H1 (cell line): ENCODE results near the gene ACTL8. TPM values are rescaled to one million over a fixed set of nuclear protein-coding genes. Genes with fewer than 3 reads are reported as not detected.

Experiments
- EP300 ChIP-seq, 2 experiments: IDR thresholded peaks; 1 replicate in 1 of 2; 2 replicates in 1 of 2; pipeline ENCODE4 v1.6.1; 2011 to 2012; ENCODE audit warnings: low read depth in 2 of 2, low read length in 2 of 2, mild to moderate bottlenecking in 2 of 2, borderline replicate concordance in 1 of 2, inconsistent platforms in 1 of 2, moderate library complexity in 1 of 2
- FOSL1 ChIP-seq: IDR thresholded peaks from 2 replicates; pipeline ENCODE4 v1.6.1; 2011; ENCODE audit warnings: mild to moderate bottlenecking, low read depth, low read length, moderate library complexity; ENCODE audit not compliant: insufficient read depth
- GTF2F1 ChIP-seq: IDR thresholded peaks from 2 replicates; pipeline ENCODE4 v1.6.1; 2012; ENCODE audit warnings: low read depth, low read length, improper control_type of control experiment, borderline replicate concordance
- HDAC2 ChIP-seq, 2 experiments: fragments of 300-600 bp in 1 of 2; sonication (generic) in 1 of 2; IDR thresholded peaks; 2 replicates each; pipeline ENCODE4 v1.6.1; 2011 to 2012; ENCODE audit warnings: low read depth in 2 of 2, low read length in 2 of 2, mild to moderate bottlenecking in 2 of 2, moderate library complexity in 2 of 2, borderline replicate concordance in 1 of 2, inconsistent platforms in 1 of 2
- KDM4A ChIP-seq: IDR thresholded peaks from one replicate; pipeline ENCODE4 v1.7.1; 2012; ENCODE audit warnings: low read depth, mild to moderate bottlenecking, moderate library complexity, low read length, inconsistent platforms; ENCODE audit not compliant: severe bottlenecking
- NANOG ChIP-seq: IDR thresholded peaks from 2 replicates; pipeline ENCODE4 v1.6.1; 2011; ENCODE audit warnings: low read length, low read depth, mild to moderate bottlenecking, inconsistent platforms; ENCODE audit not compliant: insufficient read depth, poor library complexity, severe bottlenecking
- SP1 ChIP-seq: IDR thresholded peaks from 2 replicates; pipeline ENCODE4 v1.6.1; 2011; ENCODE audit warnings: low read depth, low read length
- SUZ12 ChIP-seq: fragments of 200-600 bp; sonication (generic); IDR thresholded peaks from 2 replicates; pipeline ENCODE4 v1.6.1; 2012; ENCODE audit warnings: mild to moderate bottlenecking, inconsistent platforms, low read length, moderate library complexity, mixed read lengths
- TEAD4 ChIP-seq: IDR thresholded peaks from 2 replicates; pipeline ENCODE4 v1.6.1; 2012; ENCODE audit warnings: low read depth, low read length, inconsistent platforms, mixed read lengths
- polyA plus RNA-seq, 7 experiments: library from polyadenylated mRNA; depleted of rRNA in 3 of 7; stranded (reverse) in 5 of 7; unstranded in 2 of 7; fragments of >200 nt in 5 of 7; fragments of 200-250 nt in 2 of 7; gene quantifications; 1 replicate in 5 of 7; 2 replicates in 1 of 7; 4 replicates in 1 of 7; pipeline versions ENCODE4 v1.2.1 to v1.2.3, GENCODE V29; 2011 to 2013; ENCODE audit warnings: missing spikeins in 2 of 7, mixed read lengths in 2 of 7
- total RNA-seq: library from RNA; stranded (reverse); fragmentation: NEBNext Ultra II Directional; extraction: Animal tissue kit (Norgen Biotek cat#: 25700); gene quantifications from 2 replicates; pipeline ENCODE4 v1.2.1, GENCODE V29; 2021
- TF ChIP-seq, protein P1 (sequence below): fragments of 300-600 bp; sonication (generic); IDR thresholded peaks from 2 replicates; pipeline ENCODE4 v1.7.1; 2012; ENCODE audit warnings: low read length, moderate library complexity, mild to moderate bottlenecking, inconsistent platforms; ENCODE audit not compliant: insufficient replicate concordance

ACTL8 gene
- total and polyA plus RNA-seq, 2 of the 8 experiments (the other 6 are each of a cell fraction or from before 2014, with no cell fraction given), result 0.33 to 0.47 TPM

DNA sequence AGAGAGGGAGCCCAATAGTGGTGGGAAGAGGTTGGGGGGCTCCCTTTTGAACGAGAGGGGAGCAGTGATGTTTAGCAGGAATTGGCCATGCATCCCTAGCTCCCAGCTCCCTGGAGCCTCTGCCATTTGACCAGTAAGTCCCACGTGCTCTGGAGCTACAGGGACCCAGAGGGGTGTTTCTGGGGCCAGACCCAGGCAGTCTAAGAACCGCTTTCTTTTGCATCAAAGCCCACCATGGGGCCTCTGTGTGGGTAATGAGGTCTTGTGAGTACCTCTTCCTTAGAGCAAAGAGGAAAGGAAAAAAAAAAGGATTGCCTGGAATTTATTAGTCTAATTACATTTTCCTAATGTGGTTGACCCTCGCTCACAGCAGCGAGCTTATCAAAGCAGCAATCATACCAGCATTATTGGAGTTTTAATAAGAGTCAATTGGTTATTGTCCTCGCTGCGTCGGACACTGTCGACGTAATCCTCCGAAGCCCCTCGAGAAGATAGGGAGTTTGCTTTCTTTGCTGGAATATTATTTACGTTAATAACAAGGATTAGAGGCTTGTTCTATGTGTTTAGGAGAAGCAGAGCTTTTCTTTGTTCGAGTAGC is 17.6 kb downstream of the ACTL8 start (continued):
- TF ChIP-seq, protein P1, sequence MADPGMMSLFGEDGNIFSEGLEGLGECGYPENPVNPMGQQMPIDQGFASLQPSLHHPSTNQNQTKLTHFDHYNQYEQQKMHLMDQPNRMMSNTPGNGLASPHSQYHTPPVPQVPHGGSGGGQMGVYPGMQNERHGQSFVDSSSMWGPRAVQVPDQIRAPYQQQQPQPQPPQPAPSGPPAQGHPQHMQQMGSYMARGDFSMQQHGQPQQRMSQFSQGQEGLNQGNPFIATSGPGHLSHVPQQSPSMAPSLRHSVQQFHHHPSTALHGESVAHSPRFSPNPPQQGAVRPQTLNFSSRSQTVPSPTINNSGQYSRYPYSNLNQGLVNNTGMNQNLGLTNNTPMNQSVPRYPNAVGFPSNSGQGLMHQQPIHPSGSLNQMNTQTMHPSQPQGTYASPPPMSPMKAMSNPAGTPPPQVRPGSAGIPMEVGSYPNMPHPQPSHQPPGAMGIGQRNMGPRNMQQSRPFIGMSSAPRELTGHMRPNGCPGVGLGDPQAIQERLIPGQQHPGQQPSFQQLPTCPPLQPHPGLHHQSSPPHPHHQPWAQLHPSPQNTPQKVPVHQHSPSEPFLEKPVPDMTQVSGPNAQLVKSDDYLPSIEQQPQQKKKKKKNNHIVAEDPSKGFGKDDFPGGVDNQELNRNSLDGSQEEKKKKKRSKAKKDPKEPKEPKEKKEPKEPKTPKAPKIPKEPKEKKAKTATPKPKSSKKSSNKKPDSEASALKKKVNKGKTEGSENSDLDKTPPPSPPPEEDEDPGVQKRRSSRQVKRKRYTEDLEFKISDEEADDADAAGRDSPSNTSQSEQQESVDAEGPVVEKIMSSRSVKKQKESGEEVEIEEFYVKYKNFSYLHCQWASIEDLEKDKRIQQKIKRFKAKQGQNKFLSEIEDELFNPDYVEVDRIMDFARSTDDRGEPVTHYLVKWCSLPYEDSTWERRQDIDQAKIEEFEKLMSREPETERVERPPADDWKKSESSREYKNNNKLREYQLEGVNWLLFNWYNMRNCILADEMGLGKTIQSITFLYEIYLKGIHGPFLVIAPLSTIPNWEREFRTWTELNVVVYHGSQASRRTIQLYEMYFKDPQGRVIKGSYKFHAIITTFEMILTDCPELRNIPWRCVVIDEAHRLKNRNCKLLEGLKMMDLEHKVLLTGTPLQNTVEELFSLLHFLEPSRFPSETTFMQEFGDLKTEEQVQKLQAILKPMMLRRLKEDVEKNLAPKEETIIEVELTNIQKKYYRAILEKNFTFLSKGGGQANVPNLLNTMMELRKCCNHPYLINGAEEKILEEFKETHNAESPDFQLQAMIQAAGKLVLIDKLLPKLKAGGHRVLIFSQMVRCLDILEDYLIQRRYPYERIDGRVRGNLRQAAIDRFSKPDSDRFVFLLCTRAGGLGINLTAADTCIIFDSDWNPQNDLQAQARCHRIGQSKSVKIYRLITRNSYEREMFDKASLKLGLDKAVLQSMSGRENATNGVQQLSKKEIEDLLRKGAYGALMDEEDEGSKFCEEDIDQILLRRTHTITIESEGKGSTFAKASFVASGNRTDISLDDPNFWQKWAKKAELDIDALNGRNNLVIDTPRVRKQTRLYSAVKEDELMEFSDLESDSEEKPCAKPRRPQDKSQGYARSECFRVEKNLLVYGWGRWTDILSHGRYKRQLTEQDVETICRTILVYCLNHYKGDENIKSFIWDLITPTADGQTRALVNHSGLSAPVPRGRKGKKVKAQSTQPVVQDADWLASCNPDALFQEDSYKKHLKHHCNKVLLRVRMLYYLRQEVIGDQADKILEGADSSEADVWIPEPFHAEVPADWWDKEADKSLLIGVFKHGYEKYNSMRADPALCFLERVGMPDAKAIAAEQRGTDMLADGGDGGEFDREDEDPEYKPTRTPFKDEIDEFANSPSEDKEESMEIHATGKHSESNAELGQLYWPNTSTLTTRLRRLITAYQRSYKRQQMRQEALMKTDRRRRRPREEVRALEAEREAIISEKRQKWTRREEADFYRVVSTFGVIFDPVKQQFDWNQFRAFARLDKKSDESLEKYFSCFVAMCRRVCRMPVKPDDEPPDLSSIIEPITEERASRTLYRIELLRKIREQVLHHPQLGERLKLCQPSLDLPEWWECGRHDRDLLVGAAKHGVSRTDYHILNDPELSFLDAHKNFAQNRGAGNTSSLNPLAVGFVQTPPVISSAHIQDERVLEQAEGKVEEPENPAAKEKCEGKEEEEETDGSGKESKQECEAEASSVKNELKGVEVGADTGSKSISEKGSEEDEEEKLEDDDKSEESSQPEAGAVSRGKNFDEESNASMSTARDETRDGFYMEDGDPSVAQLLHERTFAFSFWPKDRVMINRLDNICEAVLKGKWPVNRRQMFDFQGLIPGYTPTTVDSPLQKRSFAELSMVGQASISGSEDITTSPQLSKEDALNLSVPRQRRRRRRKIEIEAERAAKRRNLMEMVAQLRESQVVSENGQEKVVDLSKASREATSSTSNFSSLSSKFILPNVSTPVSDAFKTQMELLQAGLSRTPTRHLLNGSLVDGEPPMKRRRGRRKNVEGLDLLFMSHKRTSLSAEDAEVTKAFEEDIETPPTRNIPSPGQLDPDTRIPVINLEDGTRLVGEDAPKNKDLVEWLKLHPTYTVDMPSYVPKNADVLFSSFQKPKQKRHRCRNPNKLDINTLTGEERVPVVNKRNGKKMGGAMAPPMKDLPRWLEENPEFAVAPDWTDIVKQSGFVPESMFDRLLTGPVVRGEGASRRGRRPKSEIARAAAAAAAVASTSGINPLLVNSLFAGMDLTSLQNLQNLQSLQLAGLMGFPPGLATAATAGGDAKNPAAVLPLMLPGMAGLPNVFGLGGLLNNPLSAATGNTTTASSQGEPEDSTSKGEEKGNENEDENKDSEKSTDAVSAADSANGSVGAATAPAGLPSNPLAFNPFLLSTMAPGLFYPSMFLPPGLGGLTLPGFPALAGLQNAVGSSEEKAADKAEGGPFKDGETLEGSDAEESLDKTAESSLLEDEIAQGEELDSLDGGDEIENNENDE, result no peak
- TF ChIP-seq EP300 (IDR thresholded peaks at IDR 0.05; ENCODE audit: borderline replicate concordance in 1 of 2, low read depth in 2 of 2, low read length in 2 of 2) (no peak), SP1 (no peak), FOSL1 (no peak), HDAC2 (IDR thresholded peaks at IDR 0.05; ENCODE audit: borderline replicate concordance in 1 of 2, low read depth in 2 of 2, low read length in 2 of 2) (no peak), SUZ12 (no peak), NANOG (no peak), GTF2F1 (no peak), TEAD4 (no peak), KDM4A (no peak)
